Stimulated activated naive CD8-positive, alpha-beta T cell treated with anti-CD3 and anti-CD28 coated beads, Interleukin-15, amount 100 ng/mL, for 72 hours (primary cell): Measurements from ENCODE around the gene SLC29A3.

Experiments used
- ATAC-seq: fragments of 150-1000 bp; cut with Tn5 transposase; 2 replicates; pipeline ENCODE4 v1.10.0; 2021; ENCODE audit warnings: mild to moderate bottlenecking, moderate library complexity
- DNase-seq, 2 donors: peaks; one replicate each; pipeline ENCODE4 v3.0.0; 2021 to 2022
- H3K27ac Mint-ChIP-seq, 2 donors: one replicate each; pipeline ENCODE4 v1.8.0; 2022; ENCODE audit warnings: mild to moderate bottlenecking in 2 of 2, mixed read lengths in 2 of 2, moderate library complexity in 2 of 2
- H3K27me3 Mint-ChIP-seq: one replicate; pipeline ENCODE4 v1.8.0; 2022; ENCODE audit warnings: mixed read lengths
- H3K4me1 Mint-ChIP-seq: one replicate; pipeline ENCODE4 v1.8.0; 2022; ENCODE audit warnings: mild to moderate bottlenecking, mixed read lengths
- H3K4me3 Mint-ChIP-seq, 2 donors: one replicate each; pipeline ENCODE4 v1.8.0; 2022; ENCODE audit warnings: mild to moderate bottlenecking in 2 of 2, mixed read lengths in 2 of 2, moderate library complexity in 1 of 2
- H3K9me3 Mint-ChIP-seq, 2 donors: one replicate each; pipeline ENCODE4 v1.8.0; 2022; ENCODE audit warnings: mixed read lengths in 2 of 2

SLC29A3 gene

GRCh38 chr10:71304914-71305313 lies 14.1 kb upstream of the SLC29A3 start:
- no peak for ATAC-seq
- peaks cover 16% of the 10 kb centered on the region for H3K27me3 Mint-ChIP-seq
- H3K4me1 Mint-ChIP-seq, result no peaks in the 10 kb centered on the region
- H3K27ac Mint-ChIP-seq, result no peak overlapping the region
- no peak overlapping the region for H3K4me3 Mint-ChIP-seq
- no peak for DNase-seq
- H3K9me3 Mint-ChIP-seq, result no peaks in the 10 kb centered on the region

GRCh38 chr10:71306979-71307378 lies 12.1 kb upstream of the SLC29A3 start:
- Mint-ChIP-seq H3K4me1 (no peaks in the 10 kb centered on the region), H3K4me3 (no peak overlapping the region), H3K27ac (no peak overlapping the region), H3K9me3 (no peaks in the 10 kb centered on the region), H3K27me3 (peaks cover 26% of the 10 kb centered on the region)
- ATAC-seq, result no peak
- no peak for DNase-seq

- H3K27me3 Mint-ChIP-seq, result peaks cover 20% of the 10 kb centered on the region
- H3K4me1 Mint-ChIP-seq, result no peaks in the 10 kb centered on the region
- ATAC-seq (no peak), DNase-seq (no peak)
- no peak overlapping the region for H3K4me3 Mint-ChIP-seq
- no peaks in the 10 kb centered on the region for H3K9me3 Mint-ChIP-seq
- no peak overlapping the region for H3K27ac Mint-ChIP-seq
These were observed 11.5 kb upstream of the SLC29A3 start for GRCh38 chr10:71307469-71308085.

- ATAC-seq (no peak), DNase-seq (no peak)
- peak overlapping the region in 1 of 2 donors; percentile 60 for H3K27ac Mint-ChIP-seq
- no peaks in the 10 kb centered on the region for H3K4me1 Mint-ChIP-seq
- H3K27me3 Mint-ChIP-seq, result peaks cover 21% of the 10 kb centered on the region
- no peaks in the 10 kb centered on the region for H3K9me3 Mint-ChIP-seq
- no peak overlapping the region for H3K4me3 Mint-ChIP-seq
These were observed 10.8 kb upstream of the SLC29A3 start for GRCh38 chr10:71308244-71308643.

- ATAC-seq (no peak), DNase-seq (no peak)
- Mint-ChIP-seq H3K27me3 (peaks cover 28% of the 10 kb centered on the region), H3K9me3 (no peaks in the 10 kb centered on the region), H3K4me1 (no peaks in the 10 kb centered on the region), H3K27ac (no peak overlapping the region), H3K4me3 (no peak overlapping the region)
These were observed 10.1 kb upstream of the SLC29A3 start for GRCh38 chr10:71308985-71309384.

GRCh38 chr10:71309919-71310318 lies 9.1 kb upstream of the SLC29A3 start:
- no peak overlapping the region for H3K27ac Mint-ChIP-seq
- no peaks in the 10 kb centered on the region for H3K9me3 Mint-ChIP-seq
- DNase-seq (no peak), ATAC-seq (no peak)
- no peak overlapping the region for H3K4me3 Mint-ChIP-seq
- peaks cover 5% of the 10 kb centered on the region for H3K4me1 Mint-ChIP-seq
- peaks cover 28% of the 10 kb centered on the region for H3K27me3 Mint-ChIP-seq

- Mint-ChIP-seq H3K4me1 (peaks cover 26% of the 10 kb centered on the region), H3K27ac (no peak overlapping the region), H3K9me3 (no peaks in the 10 kb centered on the region), H3K27me3 (peaks cover 28% of the 10 kb centered on the region), H3K4me3 (no peak overlapping the region)
- DNase-seq (no peak), ATAC-seq (no peak)
These were observed 6.8 kb upstream of the SLC29A3 start for GRCh38 chr10:71312220-71312619.

- peaks cover 27% of the 10 kb centered on the region for H3K4me1 Mint-ChIP-seq
- H3K9me3 Mint-ChIP-seq, result no peaks in the 10 kb centered on the region
- peaks cover 28% of the 10 kb centered on the region for H3K27me3 Mint-ChIP-seq
- DNase-seq (no peak), ATAC-seq (no peak)
- H3K27ac Mint-ChIP-seq, result no peak overlapping the region
- H3K4me3 Mint-ChIP-seq, result no peak overlapping the region
These were observed 6.0 kb upstream of the SLC29A3 start for GRCh38 chr10:71312811-71313789.

GRCh38 chr10:71314028-71314693 lies 4.9 kb upstream of the SLC29A3 start:
- peaks cover 33% of the 10 kb centered on the region for H3K4me1 Mint-ChIP-seq
- H3K27ac Mint-ChIP-seq, result no peak overlapping the region
- peaks cover 27% of the 10 kb centered on the region for H3K27me3 Mint-ChIP-seq
- peak; percentile 29 for ATAC-seq
- peak; percentile 42 to 53 for DNase-seq
- H3K4me3 Mint-ChIP-seq, result no peak overlapping the region
- H3K9me3 Mint-ChIP-seq, result no peaks in the 10 kb centered on the region

GRCh38 chr10:71314694-71315225 lies 4.3 kb upstream of the SLC29A3 start:
- Mint-ChIP-seq H3K27ac (no peak overlapping the region), H3K4me3 (no peak overlapping the region), H3K27me3 (peaks cover 21% of the 10 kb centered on the region), H3K4me1 (peaks cover 38% of the 10 kb centered on the region), H3K9me3 (no peaks in the 10 kb centered on the region)
- ATAC-seq (no peak), DNase-seq (no peak)

GRCh38 chr10:71316056-71316785 lies 2.8 kb upstream of the SLC29A3 start:
- Mint-ChIP-seq H3K4me1 (peaks cover 49% of the 10 kb centered on the region), H3K27ac (peak overlapping the region in 1 of 2 donors; percentile 90), H3K4me3 (no peak overlapping the region), H3K9me3 (no peaks in the 10 kb centered on the region), H3K27me3 (peaks cover 10% of the 10 kb centered on the region)
- DNase-seq (no peak), ATAC-seq (no peak)

- no peak for DNase-seq
- H3K27me3 Mint-ChIP-seq, result peaks cover 8% of the 10 kb centered on the region
- no peak for ATAC-seq
- no peak overlapping the region for H3K4me3 Mint-ChIP-seq
- peaks cover 49% of the 10 kb centered on the region for H3K4me1 Mint-ChIP-seq
- H3K27ac Mint-ChIP-seq, result peak overlapping the region in 1 of 2 donors; percentile 90
- H3K9me3 Mint-ChIP-seq, result no peaks in the 10 kb centered on the region
These were observed 2.3 kb upstream of the SLC29A3 start for GRCh38 chr10:71316786-71317160.

- H3K27me3 Mint-ChIP-seq, result peaks cover 8% of the 10 kb centered on the region
- H3K9me3 Mint-ChIP-seq, result no peaks in the 10 kb centered on the region
- no peak for ATAC-seq
- no peak for DNase-seq
- no peak overlapping the region for H3K4me3 Mint-ChIP-seq
- H3K4me1 Mint-ChIP-seq, result peaks cover 49% of the 10 kb centered on the region
- H3K27ac Mint-ChIP-seq, result no peak overlapping the region
These were observed 1.3 kb upstream of the SLC29A3 start for GRCh38 chr10:71317739-71318138.

- H3K4me1 Mint-ChIP-seq, result peaks cover 51% of the 10 kb centered on the region
- peak overlapping the region; percentile 94 to 97 for H3K27ac Mint-ChIP-seq
- no peak for ATAC-seq
- no peaks in the 10 kb centered on the region for H3K27me3 Mint-ChIP-seq
- no peaks in the 10 kb centered on the region for H3K9me3 Mint-ChIP-seq
- peak overlapping the region; percentile 97 to 99 for H3K4me3 Mint-ChIP-seq
- DNase-seq, result no peak
These were observed 837 bp downstream of the SLC29A3 start for GRCh38 chr10:71319800-71320392.

GRCh38 chr10:71320592-71320991 lies 1.5 kb downstream of the SLC29A3 start:
- Mint-ChIP-seq H3K27ac (no peak overlapping the region), H3K4me3 (peak overlapping the region; percentile 23 to 31), H3K9me3 (no peaks in the 10 kb centered on the region), H3K27me3 (no peaks in the 10 kb centered on the region), H3K4me1 (peaks cover 46% of the 10 kb centered on the region)
- ATAC-seq, result no peak
- no peak for DNase-seq
